HEK293 (cell line): Measurements from ENCODE around the gene KCTD15.
A peak's percentile ranks its signal among the peaks of the same experiment; 100 is the strongest.

Experiments
- CTCF ChIA-PET: fragments of 350-600 bp; formaldehyde crosslinking; extraction: SDS; loops from one replicate; lab custom pipeline; 2021; ENCODE audit warnings: antibody characterized with exemption; lab: Yijun Ruan, JAX
- POLR2A ChIA-PET: fragments of 300-600 bp; formaldehyde crosslinking; extraction: SDS; loops from one replicate; lab custom pipeline; 2020; ENCODE audit warnings: antibody characterized with exemption, inconsistent platforms; lab: Yijun Ruan, JAX
- H3K27ac ChIP-seq: fragments of 200-500 bp; sonication (Bioruptor generic); 2 replicates; pipeline ENCODE4 v1.5.1; 2014; ENCODE audit warnings: low read depth, low read length, control low read depth, inconsistent platforms; ENCODE audit errors: extremely low read depth
- H3K36me3 ChIP-seq, 2 experiments: fragments of 200-500 bp in 1 of 2; sonication (Bioruptor generic) in 1 of 2; 1 replicate in 1 of 2; 2 replicates in 1 of 2; pipeline ENCODE4 v1.5.1; 2014 to 2017; ENCODE audit warnings: inconsistent platforms in 2 of 2, low read length in 2 of 2; ENCODE audit not compliant: control insufficient read depth in 2 of 2, insufficient read depth in 1 of 2
- H3K4me1 ChIP-seq: fragments of 200-500 bp; sonication (Bioruptor generic); 2 replicates; pipeline ENCODE4 v1.5.1; 2014; ENCODE audit warnings: mild to moderate bottlenecking, low read length, inconsistent platforms; ENCODE audit not compliant: control insufficient read depth, insufficient read depth
- H3K4me3 ChIP-seq: 2 replicates; pipeline ENCODE4 v1.5.1; 2011; ENCODE audit warnings: low read depth, mild to moderate bottlenecking, control low read depth, low read length, moderate library complexity
- H3K9me3 ChIP-seq: fragments of 200-500 bp; sonication (Bioruptor generic); 2 replicates; pipeline ENCODE4 v1.5.1; 2014; ENCODE audit warnings: low read depth, low read length, inconsistent platforms; ENCODE audit not compliant: control insufficient read depth, insufficient read depth
- BCL11A ChIP-seq: fragments of 450-650 bp; formaldehyde crosslinking; IDR thresholded peaks from 2 replicates; pipeline ENCODE4 v1.5.1; 2016; ENCODE audit warnings: low read depth, missing biosample characterization, missing genetic modification characterization
- BCL11B ChIP-seq: fragments of 450-650 bp; formaldehyde crosslinking; IDR thresholded peaks from 2 replicates; pipeline ENCODE4 v1.5.1; 2016; ENCODE audit warnings: low read depth, missing biosample characterization, missing genetic modification characterization
- BCL6B ChIP-seq: fragments of 450-650 bp; formaldehyde crosslinking; IDR thresholded peaks from 2 replicates; pipeline ENCODE4 v1.5.1; 2017; ENCODE audit warnings: missing biosample characterization, missing genetic modification characterization
- GFI1B ChIP-seq: fragments of 450-650 bp; formaldehyde crosslinking; IDR thresholded peaks from 2 replicates; pipeline ENCODE4 v1.5.1; 2016; ENCODE audit warnings: missing biosample characterization, missing genetic modification characterization
- HOXD13 ChIP-seq: sonication (generic); formaldehyde crosslinking; IDR thresholded peaks from 2 replicates; pipeline ENCODE4 v1.8.0; 2022; ENCODE audit warnings: missing genetic modification reagents, borderline replicate concordance
- IKZF3 ChIP-seq: fragments of 450-650 bp; IDR thresholded peaks from 2 replicates; pipeline ENCODE4 v1.5.0; 2018; ENCODE audit warnings: missing biosample characterization, mild to moderate bottlenecking, missing genetic modification characterization, moderate library complexity
- KLF9 ChIP-seq: fragments of 450-650 bp; formaldehyde crosslinking; IDR thresholded peaks from 2 replicates; pipeline ENCODE4 v1.5.1; 2016; ENCODE audit warnings: missing biosample characterization, missing genetic modification characterization, low read depth
- MYNN ChIP-seq: fragments of 450-650 bp; formaldehyde crosslinking; IDR thresholded peaks from 2 replicates; pipeline ENCODE4 v1.5.1; 2016; ENCODE audit warnings: missing biosample characterization, missing genetic modification characterization, borderline replicate concordance
- OVOL3 ChIP-seq: fragments of 450-650 bp; formaldehyde crosslinking; IDR thresholded peaks from 2 replicates; pipeline ENCODE4 v1.5.1; 2016; ENCODE audit warnings: missing biosample characterization, missing genetic modification characterization
- SP2 ChIP-seq: fragments of 450-650 bp; formaldehyde crosslinking; IDR thresholded peaks from 2 replicates; pipeline ENCODE4 v1.5.1; 2016; ENCODE audit warnings: missing biosample characterization, missing genetic modification characterization
- ZBTB8A ChIP-seq: fragments of 450-650 bp; formaldehyde crosslinking; IDR thresholded peaks from 2 replicates; pipeline ENCODE4 v1.5.1; 2016; ENCODE audit warnings: missing biosample characterization, missing genetic modification characterization
- ZNF138 ChIP-seq: fragments of 450-650 bp; formaldehyde crosslinking; IDR thresholded peaks from 2 replicates; pipeline ENCODE4 v1.5.1; 2016; ENCODE audit warnings: missing biosample characterization, missing genetic modification characterization, borderline replicate concordance
- ZNF266 ChIP-seq: fragments of 450-650 bp; formaldehyde crosslinking; IDR thresholded peaks from 2 replicates; pipeline ENCODE4 v1.5.1; 2016; ENCODE audit warnings: missing biosample characterization, missing genetic modification characterization, low read depth
- ZNF391 ChIP-seq: fragments of 450-650 bp; formaldehyde crosslinking; IDR thresholded peaks from 2 replicates; pipeline ENCODE4 v1.5.1; 2016; ENCODE audit warnings: low read depth, missing biosample characterization, missing genetic modification characterization, borderline replicate concordance
- ZNF558 ChIP-seq: fragments of 450-650 bp; formaldehyde crosslinking; IDR thresholded peaks from 2 replicates; pipeline ENCODE4 v1.5.1; 2016; ENCODE audit warnings: missing biosample characterization, missing genetic modification characterization
- ZNF660 ChIP-seq: fragments of 450-650 bp; IDR thresholded peaks from 2 replicates; pipeline ENCODE4 v1.5.1; 2018; ENCODE audit warnings: missing biosample characterization, mild to moderate bottlenecking, missing genetic modification characterization
- ZNF670 ChIP-seq: fragments of 450-650 bp; formaldehyde crosslinking; IDR thresholded peaks from 2 replicates; pipeline ENCODE4 v1.5.1; 2016; ENCODE audit warnings: missing biosample characterization, missing genetic modification characterization, low read depth
- ZNF76 ChIP-seq: fragments of 450-650 bp; formaldehyde crosslinking; IDR thresholded peaks from 2 replicates; pipeline ENCODE4; 2016; ENCODE audit warnings: low read depth, missing biosample characterization, missing genetic modification characterization, borderline replicate concordance
- ZNF837 ChIP-seq: fragments of 450-650 bp; formaldehyde crosslinking; IDR thresholded peaks from 2 replicates; pipeline ENCODE4 v1.5.1; 2016; ENCODE audit warnings: missing biosample characterization, missing genetic modification characterization
- ZNF843 ChIP-seq: fragments of 450-650 bp; formaldehyde crosslinking; IDR thresholded peaks from 2 replicates; pipeline ENCODE4 v1.5.1; 2016; ENCODE audit warnings: missing biosample characterization, missing genetic modification characterization
- TF ChIP-seq, protein P1 (sequence below): fragments of 450-650 bp; formaldehyde crosslinking; IDR thresholded peaks from 2 replicates; pipeline ENCODE4 v1.5.1; 2016; ENCODE audit warnings: missing biosample characterization, missing genetic modification characterization, borderline replicate concordance
- TF ChIP-seq, protein P2 (sequence below): fragments of 450-650 bp; formaldehyde crosslinking; IDR thresholded peaks from 2 replicates; pipeline ENCODE4 v1.5.1; 2016; ENCODE audit warnings: missing biosample characterization, missing genetic modification characterization

The KCTD15 gene

DNA sequence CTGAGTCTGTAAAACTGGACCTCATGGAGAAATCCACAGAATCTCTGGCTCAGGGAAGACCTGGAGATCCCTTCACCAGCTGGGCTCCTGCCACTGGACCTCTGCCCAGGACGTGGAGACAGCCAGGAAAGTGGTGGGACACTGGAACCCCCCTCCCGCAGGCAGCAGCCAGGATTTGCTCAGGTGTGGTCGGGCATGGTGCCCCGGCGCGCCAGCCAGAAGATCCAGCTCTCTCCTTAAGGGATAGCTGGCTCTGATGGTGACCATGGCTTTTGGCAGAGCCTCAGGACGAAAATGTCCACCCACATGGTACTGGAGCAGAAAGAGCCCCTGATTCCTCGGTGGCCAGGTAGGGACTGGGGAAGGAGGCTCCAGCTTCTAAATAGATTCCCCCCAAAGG, 26.6 kb upstream of the KCTD15 start:
- POLR2A ChIA-PET: no interaction called here
- H3K4me3 ChIP-seq: no peak overlapping the region
- H3K4me1 ChIP-seq: no peaks in the 10 kb centered on the region
- TF ChIP-seq ZNF138 (tag by site-specific recombination) (no peak), ZNF837 (tag by site-specific recombination) (no peak), ZNF266 (tag by site-specific recombination) (no peak), OVOL3 (tag by site-specific recombination) (no peak), ZNF558 (tag by site-specific recombination) (no peak), HOXD13 (CRISPR knock-in tag) (no peak), KLF9 (tag by site-specific recombination) (no peak), MYNN (no peak)
- TF ChIP-seq, protein P1, sequence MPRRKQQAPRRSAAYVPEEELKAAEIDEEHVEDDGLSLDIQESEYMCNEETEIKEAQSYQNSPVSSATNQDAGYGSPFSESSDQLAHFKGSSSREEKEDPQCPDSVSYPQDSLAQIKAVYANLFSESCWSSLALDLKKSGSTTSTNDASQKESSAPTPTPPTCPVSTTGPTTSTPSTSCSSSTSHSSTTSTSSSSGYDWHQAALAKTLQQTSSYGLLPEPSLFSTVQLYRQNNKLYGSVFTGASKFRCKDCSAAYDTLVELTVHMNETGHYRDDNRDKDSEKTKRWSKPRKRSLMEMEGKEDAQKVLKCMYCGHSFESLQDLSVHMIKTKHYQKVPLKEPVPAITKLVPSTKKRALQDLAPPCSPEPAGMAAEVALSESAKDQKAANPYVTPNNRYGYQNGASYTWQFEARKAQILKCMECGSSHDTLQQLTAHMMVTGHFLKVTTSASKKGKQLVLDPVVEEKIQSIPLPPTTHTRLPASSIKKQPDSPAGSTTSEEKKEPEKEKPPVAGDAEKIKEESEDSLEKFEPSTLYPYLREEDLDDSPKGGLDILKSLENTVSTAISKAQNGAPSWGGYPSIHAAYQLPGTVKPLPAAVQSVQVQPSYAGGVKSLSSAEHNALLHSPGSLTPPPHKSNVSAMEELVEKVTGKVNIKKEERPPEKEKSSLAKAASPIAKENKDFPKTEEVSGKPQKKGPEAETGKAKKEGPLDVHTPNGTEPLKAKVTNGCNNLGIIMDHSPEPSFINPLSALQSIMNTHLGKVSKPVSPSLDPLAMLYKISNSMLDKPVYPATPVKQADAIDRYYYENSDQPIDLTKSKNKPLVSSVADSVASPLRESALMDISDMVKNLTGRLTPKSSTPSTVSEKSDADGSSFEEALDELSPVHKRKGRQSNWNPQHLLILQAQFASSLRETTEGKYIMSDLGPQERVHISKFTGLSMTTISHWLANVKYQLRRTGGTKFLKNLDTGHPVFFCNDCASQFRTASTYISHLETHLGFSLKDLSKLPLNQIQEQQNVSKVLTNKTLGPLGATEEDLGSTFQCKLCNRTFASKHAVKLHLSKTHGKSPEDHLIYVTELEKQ (tag by site-specific recombination): no peak
- TF ChIP-seq, all 188 proteins: peak for 0
- Histone ChIP-seq H3K36me3 (peaks cover 0 to 7% of the 10 kb centered on the region in 2 experiments; a peak in 1 of 3 replicates), H3K9me3 (no peaks in the 10 kb centered on the region), H3K27ac (no peak overlapping the region)
- CTCF ChIA-PET: interaction anchor here (0.7 to 9.1 kb wide), 20 partner anchors 8 to 626 kb away, joined by 3 to 272 read pairs (median 6); no protein-coding TSS in a partner anchor

GRCh38 chr19:33771384-33772101, 25.1 kb upstream of the KCTD15 start:
- no peak overlapping the region for H3K27ac ChIP-seq
- POLR2A ChIA-PET: interaction anchor here (1.2 kb wide), 1 partner anchor 355 kb away, joined by 3 read pairs; no protein-coding TSS in a partner anchor
- H3K4me3 ChIP-seq: no peak overlapping the region
- no peaks in the 10 kb centered on the region for H3K9me3 ChIP-seq
- CTCF ChIA-PET: interaction anchor here (0.5 to 9.1 kb wide), 71 partner anchors 10 to 633 kb away, joined by 3 to 272 read pairs (median 4); no protein-coding TSS in a partner anchor
- H3K36me3 ChIP-seq: peaks cover 0 to 7% of the 10 kb centered on the region in 2 experiments; a peak in 1 of 3 replicates
- no peaks in the 10 kb centered on the region for H3K4me1 ChIP-seq
- TF ChIP-seq ZBTB8A (tag by site-specific recombination) (peak; percentile 78), SP2 (tag by site-specific recombination) (peak; percentile 28; the same call in 1 of the 2 replicates), ZNF391 (tag by site-specific recombination) (peak; percentile 84; the same call in 1 of the 2 replicates), ZNF660 (tag by site-specific recombination) (peak; percentile 92; the same call in 1 of the 2 replicates), BCL11A (tag by site-specific recombination) (peak; percentile 70; the same call in 1 of the 2 replicates), IKZF3 (tag by site-specific recombination) (peak; percentile 47; the same call in 1 of the 2 replicates), GFI1B (tag by site-specific recombination) (peak; percentile 92), ZNF843 (tag by site-specific recombination) (0 out of 2 replicates have a peak, but pooled peaks have one; percentile 37), BCL6B (tag by site-specific recombination) (peak; percentile 82), ZNF670 (0 out of 2 replicates have a peak, but pooled peaks have one; percentile 10), ZNF76 (0 out of 2 replicates have a peak, but pooled peaks have one; percentile 57), BCL11B (tag by site-specific recombination) (peak; percentile 92)
- TF ChIP-seq, protein P2, sequence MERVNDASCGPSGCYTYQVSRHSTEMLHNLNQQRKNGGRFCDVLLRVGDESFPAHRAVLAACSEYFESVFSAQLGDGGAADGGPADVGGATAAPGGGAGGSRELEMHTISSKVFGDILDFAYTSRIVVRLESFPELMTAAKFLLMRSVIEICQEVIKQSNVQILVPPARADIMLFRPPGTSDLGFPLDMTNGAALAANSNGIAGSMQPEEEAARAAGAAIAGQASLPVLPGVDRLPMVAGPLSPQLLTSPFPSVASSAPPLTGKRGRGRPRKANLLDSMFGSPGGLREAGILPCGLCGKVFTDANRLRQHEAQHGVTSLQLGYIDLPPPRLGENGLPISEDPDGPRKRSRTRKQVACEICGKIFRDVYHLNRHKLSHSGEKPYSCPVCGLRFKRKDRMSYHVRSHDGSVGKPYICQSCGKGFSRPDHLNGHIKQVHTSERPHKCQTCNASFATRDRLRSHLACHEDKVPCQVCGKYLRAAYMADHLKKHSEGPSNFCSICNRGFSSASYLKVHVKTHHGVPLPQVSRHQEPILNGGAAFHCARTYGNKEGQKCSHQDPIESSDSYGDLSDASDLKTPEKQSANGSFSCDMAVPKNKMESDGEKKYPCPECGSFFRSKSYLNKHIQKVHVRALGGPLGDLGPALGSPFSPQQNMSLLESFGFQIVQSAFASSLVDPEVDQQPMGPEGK (tag by site-specific recombination): peak; percentile 41; the same call in 1 of the 2 replicates
- TF ChIP-seq, protein P1 (tag by site-specific recombination): 0 out of 2 replicates have a peak, but pooled peaks have one; percentile 33
